Naive thymus-derived CD8-positive, alpha-beta T cell (primary cell): Measurements from ENCODE around the gene CTF1. TPM values are rescaled to one million over a fixed set of nuclear protein-coding genes. Genes with fewer than 3 reads are reported as not detected.

Source experiments
- ATAC-seq, 2 donors: fragments of 150-1000 bp; cut with Tn5 transposase in 1 of 2; sonication (Bioruptor Pico), chemical (Tn5 transposase) in 1 of 2; 1 replicate in 1 of 2; 2 replicates in 1 of 2; pipeline ENCODE4 v1.10.0; 2021; ENCODE audit warnings: mild to moderate bottlenecking in 2 of 2, moderate library complexity in 2 of 2
- POLR2A ChIA-PET: fragments of 350-600 bp; sonication (Branson Sonifier 250); formaldehyde crosslinking; loops from one replicate; lab custom pipeline; 2021; ENCODE audit warnings: antibody characterized with exemption; lab: Charles Lee
- DNase-seq, 10 donors: peaks; one replicate each; pipeline versions ENCODE4 v3.0.0 to v3.0.0-alpha.2; 2020 to 2022
- H3K27ac Mint-ChIP-seq, 10 donors: one replicate each; pipeline ENCODE4 v1.8.0; 2020 to 2022; ENCODE audit warnings: mild to moderate bottlenecking in 10 of 10, mixed read lengths in 10 of 10, moderate library complexity in 4 of 10, inconsistent platforms in 1 of 10
- H3K27me3 Mint-ChIP-seq, 5 donors: one replicate each; pipeline ENCODE4 v1.8.0; 2021 to 2022; ENCODE audit warnings: mixed read lengths in 5 of 5
- H3K36me3 Mint-ChIP-seq, 3 donors: one replicate each; pipeline ENCODE4 v1.8.0; 2020 to 2022; ENCODE audit warnings: mixed read lengths in 3 of 3, mild to moderate bottlenecking in 2 of 3, inconsistent platforms in 1 of 3
- H3K4me1 Mint-ChIP-seq, 4 donors: one replicate each; pipeline ENCODE4 v1.8.0; 2021 to 2022; ENCODE audit warnings: mixed read lengths in 4 of 4
- H3K4me3 Mint-ChIP-seq, 10 donors: one replicate each; pipeline ENCODE4 v1.8.0; 2020 to 2022; ENCODE audit warnings: mild to moderate bottlenecking in 10 of 10, mixed read lengths in 10 of 10, moderate library complexity in 6 of 10, inconsistent platforms in 1 of 10
- H3K9me3 Mint-ChIP-seq, 9 donors: one replicate each; pipeline ENCODE4 v1.8.0; 2020 to 2022; ENCODE audit warnings: mixed read lengths in 9 of 9, mild to moderate bottlenecking in 3 of 9, inconsistent platforms in 1 of 9, moderate library complexity in 1 of 9
- polyA plus RNA-seq, 3 donors: library from polyadenylated mRNA; unstranded; fragments of 300-500 nt; fragmentation: Illumina TruSeq; gene quantifications; one replicate each; pipeline ENCODE4 v1.2.3, GENCODE V29; 2021
- total RNA-seq, 8 experiments: library from RNA in 2 of 8; stranded (reverse) in 2 of 8; gene quantifications; one replicate each; pipeline ENCODE4 v1.2.3 and lab custom pipeline; 2021 to 2026

CTF1 gene
- total and polyA plus RNA-seq, 5 experiments from 2014 or later: 0.14 to 1.3 (median 1.0) TPM; not detected in 2

DNA sequence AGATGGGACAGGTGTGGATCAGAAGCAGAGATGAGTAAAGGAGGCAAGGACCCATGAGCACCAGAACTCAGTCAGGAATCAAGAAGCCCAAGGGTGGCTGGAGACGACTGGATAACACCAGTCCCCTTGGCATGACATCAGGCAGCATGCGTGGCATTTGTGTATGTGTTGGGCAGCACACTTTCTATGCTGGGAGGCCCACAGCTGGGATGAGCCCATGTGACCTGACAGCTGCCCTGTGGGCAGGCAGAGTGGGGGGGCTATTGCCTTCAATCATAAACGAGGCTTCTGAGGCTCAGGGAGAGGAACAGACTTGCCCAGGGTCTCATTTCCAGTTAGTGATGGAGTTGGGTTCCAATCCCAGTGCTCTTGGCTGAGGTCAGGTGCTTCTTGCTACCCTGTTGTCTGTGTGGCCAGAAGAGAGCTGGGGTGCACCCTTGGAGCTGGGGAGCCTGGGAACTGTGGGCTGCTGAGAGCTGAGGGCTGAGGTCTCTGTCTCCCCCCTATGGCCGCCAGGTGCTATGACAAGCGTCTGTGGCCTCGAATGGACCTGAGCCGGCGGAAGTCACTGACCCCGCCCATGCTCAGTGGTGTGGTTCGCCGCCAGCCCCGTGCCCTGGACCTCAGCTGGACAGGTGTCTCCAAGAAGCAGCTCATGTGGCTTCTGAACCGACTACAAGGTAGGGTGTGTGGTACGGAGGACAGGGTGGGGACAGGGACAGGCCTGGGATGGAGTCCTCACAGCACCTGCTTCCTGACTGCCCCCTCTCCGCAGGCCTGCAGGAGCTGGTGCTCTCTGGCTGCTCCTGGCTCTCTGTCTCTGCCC, 45.4 kb downstream of the CTF1 start:
- POLR2A ChIA-PET: interaction anchor here (0.5 to 2.3 kb wide), 8 partner anchors 11 to 238 kb away, joined by 3 to 10 read pairs (median 4); partner anchors contain the start of gene FUS
- DNase-seq (peak in 9 of 10 donors; percentile 36 to 67 (median 52)), ATAC-seq (peak; percentile 93 to 98)
- Mint-ChIP-seq H3K4me1 (peaks cover 14 to 21% (median 19%) of the 10 kb centered on the region in 4 donors), H3K27me3 (no peaks in the 10 kb centered on the region), H3K9me3 (no peaks in the 10 kb centered on the region), H3K4me3 (peak overlapping the region in 2 of 10 donors; percentile 12 to 55), H3K36me3 (peaks cover 0 to 7% (median 4%) of the 10 kb centered on the region in 3 donors), H3K27ac (peak overlapping the region in 4 of 10 donors; percentile 34 to 62 (median 48))

DNA sequence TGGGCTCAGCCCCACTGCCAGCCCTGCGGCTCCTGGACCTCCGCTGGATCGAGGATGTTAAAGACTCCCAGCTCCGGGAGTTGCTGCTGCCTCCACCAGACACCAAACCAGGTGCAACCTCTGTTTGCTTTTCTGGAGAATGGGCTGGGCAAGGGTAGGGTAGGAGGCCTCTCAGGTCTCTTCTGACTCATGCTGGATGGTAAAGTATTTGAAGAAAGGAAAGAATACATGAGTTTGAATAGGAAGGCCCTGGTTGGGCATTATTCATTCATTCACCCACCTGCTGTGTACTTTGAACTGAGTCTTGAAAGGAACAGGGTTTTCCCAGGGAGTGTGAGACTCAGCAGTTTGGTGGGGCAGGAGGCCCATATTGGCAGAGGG, 46.0 kb downstream of the CTF1 start:
- Mint-ChIP-seq H3K27ac (peak overlapping the region in 4 of 10 donors; percentile 4 to 77 (median 37)), H3K4me1 (peaks cover 11 to 21% (median 18%) of the 10 kb centered on the region in 4 donors), H3K27me3 (no peaks in the 10 kb centered on the region), H3K4me3 (no peak overlapping the region), H3K9me3 (no peaks in the 10 kb centered on the region), H3K36me3 (peaks cover 0 to 7% (median 4%) of the 10 kb centered on the region in 3 donors)
- ATAC-seq (no peak), DNase-seq (no peak)
- POLR2A ChIA-PET: interaction anchor here (0.5 to 2.3 kb wide), 8 partner anchors 11 to 495 kb away, joined by 3 to 10 read pairs (median 4); partner anchors contain the start of gene FUS

DNA sequence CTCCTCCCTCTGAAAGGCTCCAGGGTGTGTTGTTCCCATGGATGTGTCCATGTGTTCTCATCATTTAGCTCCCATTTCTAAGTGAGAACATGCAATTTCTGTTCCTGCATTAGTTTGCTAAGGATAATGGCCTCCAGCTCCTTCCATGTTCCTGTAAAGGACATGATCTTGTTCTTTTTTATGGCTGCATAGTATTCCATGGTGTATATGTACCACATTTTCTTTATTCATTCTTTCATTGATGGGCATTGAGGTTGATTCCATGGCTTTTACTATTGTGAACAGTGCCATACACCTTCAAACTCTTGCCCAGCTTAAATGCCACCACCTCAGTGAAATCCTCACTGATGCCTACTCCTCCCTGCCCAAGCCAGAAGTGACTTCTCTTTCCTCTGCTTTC, 47.9 kb downstream of the CTF1 start:
- Mint-ChIP-seq H3K27ac (peak overlapping the region in 1 of 10 donors; percentile 66), H3K9me3 (no peaks in the 10 kb centered on the region), H3K36me3 (peaks cover 0 to 7% (median 4%) of the 10 kb centered on the region in 3 donors), H3K4me1 (peaks cover 8 to 20% (median 17%) of the 10 kb centered on the region in 4 donors), H3K27me3 (no peaks in the 10 kb centered on the region), H3K4me3 (no peak overlapping the region)
- POLR2A ChIA-PET: interaction anchor here (0.7 to 0.8 kb wide), 2 partner anchors 130 to 197 kb away, joined by 3 to 12 read pairs; partner anchors contain the start of genes ZNF646 and ZNF668
- DNase-seq (no peak), ATAC-seq (no peak)

DNA sequence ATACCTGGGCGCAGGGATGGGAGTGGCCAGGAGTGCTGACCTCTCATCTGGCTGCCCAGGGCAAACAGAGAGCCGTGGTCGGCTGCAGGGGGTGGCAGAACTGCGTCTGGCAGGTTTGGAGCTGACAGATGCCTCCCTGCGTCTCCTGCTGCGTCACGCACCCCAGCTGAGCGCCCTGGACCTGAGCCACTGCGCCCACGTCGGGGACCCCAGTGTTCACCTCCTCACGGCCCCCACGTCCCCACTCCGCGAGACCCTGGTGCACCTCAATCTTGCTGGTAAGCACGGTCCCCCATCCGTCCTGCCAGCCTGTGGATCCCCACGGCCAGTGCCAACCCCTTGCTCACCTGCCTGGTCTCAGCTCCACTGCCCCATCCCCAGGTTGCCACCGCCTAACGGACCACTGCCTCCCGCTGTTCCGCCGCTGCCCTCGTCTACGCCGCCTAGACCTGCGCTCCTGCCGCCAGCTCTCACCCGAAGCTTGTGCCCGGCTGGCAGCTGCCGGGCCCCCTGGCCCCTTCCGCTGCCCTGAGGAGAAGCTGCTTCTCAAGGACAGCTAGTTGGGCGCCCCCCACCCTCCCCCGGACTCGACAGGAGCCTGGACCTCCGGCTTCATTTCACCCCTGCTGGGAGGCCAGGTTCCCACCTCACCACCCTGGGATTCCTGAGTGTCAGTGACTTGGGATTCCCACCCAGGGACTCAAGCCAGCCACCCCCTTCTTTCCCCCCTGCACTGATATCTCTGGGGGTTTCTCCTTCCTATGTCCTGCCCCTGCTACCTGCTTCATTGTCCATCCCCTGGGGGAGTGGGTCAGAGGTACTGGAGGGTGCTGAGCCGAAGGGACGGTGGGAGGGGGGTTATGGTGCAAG, 50.5 kb downstream of the CTF1 start:
- H3K4me3 Mint-ChIP-seq: peak overlapping the region in 7 of 10 donors; percentile 8 to 73 (median 26)
- ATAC-seq (no peak), DNase-seq (no peak)
- H3K27me3 Mint-ChIP-seq: no peaks in the 10 kb centered on the region
- H3K36me3 Mint-ChIP-seq: peaks cover 0 to 6% (median 4%) of the 10 kb centered on the region in 3 donors
- peaks cover 13 to 32% (median 24%) of the 10 kb centered on the region in 4 donors for H3K4me1 Mint-ChIP-seq
- no peaks in the 10 kb centered on the region for H3K9me3 Mint-ChIP-seq
- POLR2A ChIA-PET: interaction anchor here (1.1 kb wide), 1 partner anchor 21 kb away, joined by 3 read pairs; no protein-coding TSS in a partner anchor
- peak overlapping the region in 6 of 10 donors; percentile 37 to 78 (median 51) for H3K27ac Mint-ChIP-seq

DNA sequence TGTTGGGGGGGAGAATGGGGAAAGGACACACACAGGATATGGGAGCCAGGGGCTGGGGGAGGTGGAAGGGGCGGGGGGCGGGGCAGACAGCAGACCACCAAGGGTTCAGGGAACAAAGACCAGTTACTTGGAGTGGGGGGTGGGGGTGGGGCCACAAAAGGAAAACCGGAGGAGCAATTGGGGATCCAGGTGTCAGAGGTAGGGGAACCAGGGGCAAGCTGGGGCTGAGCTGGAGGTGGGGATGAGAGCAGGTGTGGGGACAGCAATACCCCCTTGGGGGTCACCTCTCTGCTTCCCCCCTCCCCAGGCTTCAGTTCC, 51.1 kb downstream of the CTF1 start:
- ATAC-seq: no peak
- POLR2A ChIA-PET: interaction anchor here (1.1 kb wide), 1 partner anchor 21 kb away, joined by 3 read pairs; no protein-coding TSS in a partner anchor

DNA sequence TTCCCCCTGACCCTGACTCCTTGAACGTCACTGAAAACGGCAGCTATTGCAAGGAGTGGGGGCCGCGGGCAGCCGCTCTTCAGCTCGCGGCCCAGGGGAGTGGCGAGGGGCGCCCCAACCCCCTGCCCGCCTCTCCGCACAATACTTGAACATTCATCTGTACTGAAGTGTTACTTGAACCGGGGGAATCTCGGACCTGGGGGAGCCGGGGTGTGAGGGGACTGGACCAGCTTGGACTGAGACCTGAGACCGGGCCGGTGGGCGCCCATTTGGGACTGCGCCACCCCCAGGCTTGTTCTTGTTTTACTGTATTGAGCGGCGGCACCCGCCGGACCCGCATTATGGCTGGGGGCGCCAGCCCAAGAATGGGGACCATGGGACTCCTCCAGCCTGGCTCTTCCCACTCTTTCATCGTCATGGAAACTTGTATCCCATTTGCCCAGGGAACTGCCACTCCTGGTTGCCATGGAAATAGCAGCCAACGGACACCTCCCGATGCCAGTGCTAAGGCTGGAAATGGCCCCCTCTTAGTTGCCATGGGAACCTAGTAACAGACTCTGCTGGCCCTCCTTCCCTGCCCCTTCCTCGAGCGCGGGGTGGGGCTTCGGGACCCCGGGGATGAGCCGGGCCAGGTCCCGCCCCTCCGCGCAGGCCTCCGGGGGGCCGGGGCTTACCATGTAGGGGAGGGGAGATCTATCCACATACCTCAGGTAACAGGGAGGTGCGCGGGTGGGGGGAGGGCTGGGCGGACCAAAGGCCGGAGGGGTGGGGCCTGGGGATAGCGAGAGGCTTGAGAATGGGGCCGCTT, 51.6 kb downstream of the CTF1 start:
- peak overlapping the region in 6 of 10 donors; percentile 6 to 78 (median 55) for H3K27ac Mint-ChIP-seq
- H3K4me1 Mint-ChIP-seq: peaks cover 11 to 24% (median 14%) of the 10 kb centered on the region in 4 donors
- POLR2A ChIA-PET: interaction anchor here (0.6 to 1.9 kb wide), 2 partner anchors 10 to 882 kb away, joined by 3 to 6 read pairs; partner anchors contain the start of gene SETD1A
- ATAC-seq: peak; percentile 37 to 41
- no peaks in the 10 kb centered on the region for H3K27me3 Mint-ChIP-seq
- H3K4me3 Mint-ChIP-seq: peak overlapping the region in 8 of 10 donors; percentile 4 to 88 (median 24)
- H3K36me3 Mint-ChIP-seq: peaks cover 0 to 4% (median 4%) of the 10 kb centered on the region in 3 donors
- H3K9me3 Mint-ChIP-seq: no peaks in the 10 kb centered on the region
- peak in 4 of 10 donors; percentile 20 to 72 (median 28) for DNase-seq

More for the DNA sequence above, 51.1 kb downstream of the CTF1 start:
- Mint-ChIP-seq H3K9me3 (no peaks in the 10 kb centered on the region), H3K4me3 (no peak overlapping the region), H3K27ac (peak overlapping the region in 1 of 10 donors; percentile 40), H3K27me3 (no peaks in the 10 kb centered on the region), H3K4me1 (peaks cover 13 to 28% (median 18%) of the 10 kb centered on the region in 4 donors), H3K36me3 (peaks cover 0 to 6% (median 4%) of the 10 kb centered on the region in 3 donors)
- DNase-seq: no peak

DNA sequence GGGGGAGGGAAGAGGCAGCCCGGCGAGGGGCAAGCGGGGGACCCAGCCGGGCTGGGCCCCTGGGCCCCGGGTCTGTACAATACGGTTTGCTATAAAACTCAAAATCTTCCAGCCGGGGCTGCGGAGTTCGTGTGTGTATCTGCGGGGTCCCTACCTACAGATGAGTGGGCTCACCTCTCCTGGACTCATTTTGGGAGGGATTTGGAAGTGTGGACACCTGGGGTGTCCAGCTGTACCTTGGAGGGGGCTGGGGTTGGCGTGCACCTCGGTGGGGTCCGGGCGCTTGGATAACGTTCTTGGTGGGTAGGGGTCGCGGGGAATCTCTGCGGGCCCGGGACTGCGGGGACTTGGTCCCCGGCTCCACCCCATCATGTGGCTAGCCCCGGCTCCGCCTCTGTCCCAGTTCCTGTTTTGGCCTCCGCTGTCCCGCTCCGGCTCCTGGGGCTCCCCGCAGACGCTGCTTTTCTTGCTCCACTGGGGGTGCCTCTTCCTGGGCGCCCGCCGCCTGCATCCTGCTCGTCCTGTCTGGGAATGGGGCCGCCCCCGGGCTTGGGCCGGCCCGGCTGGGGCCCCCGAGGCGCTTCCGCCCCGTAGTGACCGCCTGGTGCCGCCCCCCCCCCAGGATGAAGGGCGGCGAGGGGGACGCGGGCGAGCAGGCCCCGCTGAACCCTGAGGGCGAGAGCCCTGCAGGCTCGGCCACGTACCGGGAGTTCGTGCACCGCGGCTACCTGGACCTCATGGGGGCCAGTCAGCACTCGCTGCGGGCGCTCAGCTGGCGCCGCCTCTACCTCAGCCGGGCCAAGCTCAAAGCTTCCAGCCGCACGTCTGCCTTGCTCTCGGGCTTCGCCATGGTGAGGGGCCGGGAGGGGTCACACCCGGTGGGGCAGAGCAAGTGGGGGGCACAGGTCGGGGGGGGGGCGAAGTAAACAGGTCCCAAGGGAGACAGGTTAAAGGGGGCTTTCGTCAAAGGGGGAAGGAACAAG, 52.5 kb downstream of the CTF1 start, which contains the start of gene ORAI3:
Gene ORAI3, plus strand, starts transcription at position 402 of the 983 bp plus-strand sequence. Its CDS starts 222 bp downstream, at position 624.
- ATAC-seq (peak; percentile 45 to 69), DNase-seq (peak in 4 of 10 donors; percentile 31 to 44 (median 34))
- peak within 1 kb of the TSS; percentile 85 to 96 (median 90) for H3K4me3 Mint-ChIP-seq
- peaks cover 16 to 29% (median 20%) of the 10 kb centered on the region in 4 donors for H3K4me1 Mint-ChIP-seq
- POLR2A ChIA-PET: interaction anchor here (0.6 to 2.0 kb wide), 6 partner anchors 9 to 883 kb away, joined by 3 to 8 read pairs (median 4); partner anchors contain the start of genes ARMC5, SETD1A, ZNF646 and ZNF668
- H3K27me3 Mint-ChIP-seq: no peaks in the 10 kb centered on the region
- peaks cover 0 to 4% (median 0%) of the 10 kb centered on the region in 3 donors for H3K36me3 Mint-ChIP-seq
- no peaks in the 10 kb centered on the region for H3K9me3 Mint-ChIP-seq
- H3K27ac Mint-ChIP-seq: peak within 1 kb of the TSS; percentile 73 to 93 (median 86)

DNA sequence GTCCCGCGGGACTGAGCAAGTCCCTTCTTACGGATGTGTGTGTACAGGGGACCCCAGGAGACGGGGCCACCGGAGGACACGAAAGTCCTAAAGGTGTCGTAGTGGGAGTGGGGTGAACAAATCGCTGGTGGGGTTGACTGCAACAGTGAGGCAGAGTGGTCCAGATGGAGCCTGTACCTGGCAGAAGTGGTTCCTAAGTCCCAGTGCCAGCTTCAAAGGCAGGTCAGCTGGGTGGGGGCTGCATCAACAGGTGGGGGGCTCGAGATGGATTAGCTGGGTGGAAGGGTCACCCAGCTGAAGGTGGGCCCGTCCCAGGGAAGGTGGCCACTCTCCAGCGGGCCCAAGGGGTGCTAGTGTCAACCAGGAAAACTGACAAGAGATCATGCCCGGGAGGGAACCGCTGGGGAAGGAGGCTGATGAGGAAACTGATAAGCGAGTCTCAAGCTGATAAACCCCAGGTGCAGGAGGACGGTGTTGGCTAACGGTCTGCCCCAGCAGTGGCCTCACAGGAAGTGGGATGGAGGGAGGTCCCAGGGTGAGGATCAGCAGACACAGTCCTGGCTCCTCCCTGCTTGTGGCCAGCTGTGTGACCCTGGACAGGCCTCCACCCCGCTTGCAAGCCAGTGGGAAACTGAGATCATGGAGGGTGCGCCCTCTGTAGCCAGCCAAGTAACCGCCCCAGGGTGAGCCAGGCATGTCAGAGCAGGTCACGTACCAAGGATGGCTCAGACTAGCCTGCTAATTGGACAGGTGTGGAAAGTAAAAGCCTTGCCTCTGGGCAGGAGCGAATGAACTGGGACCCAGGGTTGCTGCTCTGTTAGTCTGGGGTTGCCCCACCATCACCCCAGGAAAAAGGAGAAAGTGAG, 53.5 kb downstream of the CTF1 start:
- DNase-seq (peak in 3 of 10 donors; percentile 6 to 24 (median 22)), ATAC-seq (peak; percentile 32 to 43)
- Mint-ChIP-seq H3K9me3 (no peaks in the 10 kb centered on the region), H3K27me3 (no peaks in the 10 kb centered on the region), H3K27ac (peak overlapping the region; percentile 73 to 93 (median 86)), H3K36me3 (no peaks in the 10 kb centered on the region), H3K4me1 (peaks cover 14 to 29% (median 21%) of the 10 kb centered on the region in 4 donors), H3K4me3 (peak overlapping the region; percentile 85 to 96 (median 90))
- POLR2A ChIA-PET: interaction anchor here (0.6 to 2.0 kb wide), 8 partner anchors 8 to 509 kb away, joined by 3 to 8 read pairs (median 3); partner anchors contain the start of genes ARMC5, SETD1A, ZNF646 and ZNF668

DNA sequence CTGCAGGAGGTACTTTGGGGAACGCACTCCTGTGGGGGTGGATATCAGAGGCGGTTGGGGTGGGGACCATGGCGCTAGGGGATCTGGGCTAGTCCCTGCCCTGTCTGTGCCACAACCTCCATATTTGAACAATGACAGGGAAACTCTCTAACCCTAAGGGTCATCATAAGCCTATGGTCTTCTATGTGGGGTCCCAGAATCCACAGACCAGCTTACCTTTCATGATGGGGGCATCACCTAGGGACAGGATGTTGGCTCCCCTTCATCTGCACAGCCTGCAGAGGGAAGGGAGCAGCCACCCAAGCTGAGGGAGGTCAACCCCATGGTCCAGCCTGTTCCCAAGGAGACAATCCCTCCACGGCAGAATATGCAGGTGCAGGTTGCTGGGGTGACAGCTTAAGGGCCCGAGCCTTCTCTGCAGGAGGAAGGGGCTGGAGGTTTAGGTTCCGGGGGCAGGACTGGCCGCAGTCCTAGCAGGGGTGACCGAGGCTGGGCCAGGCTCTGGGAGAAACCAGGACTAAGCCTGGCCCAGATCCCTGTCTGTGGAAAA, 54.2 kb downstream of the CTF1 start:
- POLR2A ChIA-PET: interaction anchor here (0.6 to 2.0 kb wide), 5 partner anchors 8 to 509 kb away, joined by 3 to 8 read pairs (median 3); partner anchors contain the start of genes ARMC5, ZNF646 and ZNF668
- Mint-ChIP-seq H3K27ac (peak overlapping the region in 7 of 10 donors; percentile 73 to 93 (median 88)), H3K4me1 (peaks cover 14 to 29% (median 21%) of the 10 kb centered on the region in 4 donors), H3K9me3 (no peaks in the 10 kb centered on the region), H3K4me3 (peak overlapping the region; percentile 85 to 96 (median 90)), H3K36me3 (no peaks in the 10 kb centered on the region), H3K27me3 (no peaks in the 10 kb centered on the region)
- ATAC-seq: peak in 1 of 2 donors; percentile 5
- no peak for DNase-seq
